Activated CD8-positive, alpha-beta memory T cell treated with anti-CD3 and anti-CD28 coated beads for 4 hours (primary cell): Measurements from ENCODE around the gene PRKCH.

Experiments
- DNase-seq, 2 donors: peaks; one replicate each; pipeline ENCODE4 v3.0.0-alpha.2; 2020; ENCODE audit warnings: low read depth in 2 of 2

The PRKCH gene

DNA sequence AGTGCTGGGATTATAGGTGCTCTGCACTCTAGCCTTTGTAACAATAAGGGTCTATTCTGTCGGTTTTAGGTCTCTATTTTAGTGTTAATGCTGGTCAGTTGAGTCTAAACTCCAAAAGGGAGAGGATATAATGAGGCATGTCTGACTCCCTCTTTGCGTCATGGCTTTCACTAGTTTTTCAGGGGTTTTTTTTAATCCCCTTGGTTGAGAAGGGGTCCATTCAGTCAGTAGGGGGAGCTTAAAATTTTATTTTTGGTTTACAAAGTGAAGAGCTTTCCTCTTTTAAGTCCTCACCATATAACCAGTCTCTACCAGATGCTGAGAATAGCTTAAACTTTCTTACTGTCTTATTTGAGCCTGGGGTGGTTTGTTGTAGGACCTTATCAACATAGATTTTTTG, 106.9 kb downstream of the PRKCH start:
- DNase-seq, result no peak

DNA sequence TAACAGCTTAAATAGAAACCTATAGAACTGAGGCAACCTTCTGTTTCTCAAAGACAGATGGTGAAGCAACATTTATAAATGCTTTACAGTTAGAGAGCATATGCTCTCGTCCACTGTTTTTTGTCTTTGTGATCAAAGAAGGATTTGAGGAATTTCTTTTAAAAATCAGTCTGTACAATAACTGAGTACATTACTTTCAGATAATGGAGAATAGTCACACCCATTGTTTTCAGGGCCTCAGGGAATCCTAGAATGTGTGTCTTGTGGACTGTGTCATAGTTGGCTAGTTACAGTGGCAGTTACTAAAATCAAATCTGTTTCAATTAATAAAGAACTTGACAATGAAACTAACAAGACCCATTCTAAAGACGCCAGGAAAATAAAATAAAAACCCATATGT, 107.9 kb downstream of the PRKCH start:
- DNase-seq, result no peak

DNA sequence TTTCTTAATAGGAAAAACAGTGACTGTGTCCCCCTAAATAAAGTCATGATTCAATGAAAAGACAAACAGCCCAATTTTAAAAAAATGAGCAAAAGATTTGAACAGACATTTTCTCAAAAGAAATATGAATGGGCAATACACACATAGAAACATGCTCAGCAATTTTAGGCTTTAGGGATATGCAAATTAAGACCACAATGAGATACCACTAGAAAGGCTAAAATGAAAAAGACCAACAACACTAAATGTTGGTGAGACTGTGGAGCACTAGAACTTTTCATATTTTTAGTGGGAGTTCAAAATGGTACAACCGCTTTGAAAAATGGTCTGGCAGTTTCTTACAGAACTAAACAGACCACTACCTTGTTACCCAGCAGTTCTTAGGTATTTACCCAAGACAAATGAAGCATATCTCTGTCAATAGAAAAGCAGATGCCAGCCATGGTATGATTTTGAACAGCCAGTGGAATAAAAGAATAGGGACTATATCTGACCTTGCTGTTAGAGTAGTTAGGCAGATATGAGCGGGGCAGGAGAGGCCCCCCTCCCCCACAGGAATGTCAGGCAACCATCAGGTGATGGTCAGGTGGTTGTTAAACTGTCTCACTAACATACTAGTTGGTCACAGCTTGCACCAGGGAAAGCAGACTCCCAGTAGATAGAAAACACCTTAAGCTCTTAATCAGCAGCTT, 108.8 kb downstream of the PRKCH start:
- no peak for DNase-seq

DNA sequence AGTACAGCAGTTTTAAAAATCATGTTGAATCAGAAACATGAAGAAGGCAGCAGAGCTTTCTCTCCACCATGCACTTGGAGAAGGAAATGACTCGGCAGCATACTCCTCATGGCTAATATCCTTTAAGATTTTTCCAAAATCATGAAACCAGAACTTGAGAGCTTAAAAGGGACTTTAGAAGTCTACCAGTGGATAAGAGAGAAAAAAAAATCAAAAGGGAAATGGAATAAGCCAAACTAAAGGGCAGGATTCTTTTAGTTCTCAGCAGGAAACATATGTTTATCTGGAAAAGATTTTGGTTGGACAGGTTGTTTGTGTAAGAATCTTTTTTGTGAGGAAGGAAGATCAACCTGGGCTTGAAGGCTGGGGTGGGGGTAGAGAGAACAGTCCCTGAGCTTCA, 111.8 kb downstream of the PRKCH start:
- DNase-seq, result no peak

DNA sequence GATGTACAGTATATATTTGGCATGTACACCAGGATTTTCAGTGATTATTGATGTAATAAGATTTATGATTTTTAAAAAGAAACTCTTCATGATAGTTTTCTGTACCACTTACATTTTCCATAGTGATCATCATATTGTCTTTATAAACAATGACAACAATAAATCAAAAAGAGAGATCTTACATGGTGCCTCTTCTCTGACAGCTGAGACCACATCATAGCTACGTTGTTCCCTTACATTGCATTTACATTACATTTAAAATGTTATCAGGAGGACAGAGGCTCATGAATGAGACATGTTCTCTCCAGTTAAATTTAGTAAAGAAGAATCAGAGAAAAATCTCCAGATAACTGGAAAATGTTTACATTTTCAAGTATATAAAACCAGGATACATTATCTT, 112.4 kb downstream of the PRKCH start:
- DNase-seq, result no peak

DNA sequence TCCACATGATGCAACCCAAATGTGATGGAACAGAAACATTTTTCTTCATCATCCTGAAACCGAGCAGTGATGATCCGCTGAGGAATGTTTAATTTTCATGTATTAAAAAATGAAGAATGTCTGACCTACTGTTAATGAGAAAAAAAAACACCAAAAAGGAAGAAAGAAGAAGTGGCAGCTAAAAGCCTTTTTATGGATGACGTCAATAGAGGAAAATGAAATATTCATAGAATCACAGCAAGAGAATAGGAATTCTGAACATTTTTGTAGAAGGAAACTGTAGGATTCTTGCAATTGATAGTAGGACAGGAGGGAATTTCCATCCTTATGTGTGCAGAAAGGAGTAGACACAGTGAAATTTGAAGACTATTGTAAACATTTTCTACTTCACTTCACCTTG, 112.9 kb downstream of the PRKCH start:
- no peak for DNase-seq

DNA sequence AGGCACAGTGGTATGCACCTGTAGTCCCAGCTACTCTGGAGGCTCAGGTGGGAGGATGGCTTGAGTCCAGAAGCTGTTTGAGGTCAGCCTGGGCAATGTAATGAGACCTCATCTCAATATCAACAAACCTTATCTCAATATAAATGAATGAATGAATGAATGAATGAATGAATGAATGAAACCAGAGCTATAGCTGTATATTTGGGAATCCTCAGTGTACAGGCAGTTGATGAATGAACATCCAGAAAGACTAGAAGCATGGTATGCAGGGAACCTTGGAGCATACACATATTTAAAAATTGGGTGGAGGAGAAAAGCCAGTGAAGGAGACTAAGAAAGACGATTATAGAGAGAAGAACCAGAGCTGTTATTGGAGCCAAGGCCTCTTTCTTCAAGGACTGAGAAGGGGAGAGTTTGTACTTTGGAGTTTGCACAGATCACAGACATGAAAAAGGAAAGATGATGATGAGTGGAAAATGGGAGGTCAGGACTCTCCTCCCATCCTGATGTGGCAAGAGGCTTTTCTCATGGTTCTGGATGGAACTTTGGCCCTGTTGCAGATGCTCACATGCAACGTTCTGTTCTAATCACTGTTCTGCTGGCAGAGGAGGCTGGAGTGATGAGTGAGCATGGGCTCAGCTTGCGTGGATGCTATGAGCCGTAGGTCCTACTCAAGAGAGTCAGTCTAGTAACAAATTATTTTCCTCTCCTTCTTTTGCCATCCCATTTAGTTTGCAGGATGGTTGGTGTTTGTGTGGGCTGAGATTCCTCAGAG, 114.4 kb downstream of the PRKCH start:
- DNase-seq, result no peak

DNA sequence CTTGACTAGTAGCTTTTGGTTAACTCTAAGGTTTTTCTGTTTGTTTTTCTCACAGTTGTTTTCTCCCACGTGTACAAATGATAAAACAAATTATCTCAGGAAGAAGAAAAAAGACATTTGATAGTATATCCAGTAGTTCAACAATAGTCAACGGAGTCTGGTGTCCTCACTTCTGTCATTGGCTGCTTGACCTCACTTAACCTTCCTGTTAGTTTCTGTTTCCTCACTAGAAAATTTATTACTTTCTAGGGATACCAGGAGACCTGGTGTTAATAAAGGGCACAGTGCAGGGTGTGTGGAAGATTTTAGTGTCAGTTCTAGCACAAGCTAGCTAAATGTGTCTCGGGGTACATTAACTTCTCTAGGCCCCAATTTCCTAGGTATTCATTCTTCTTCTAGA, 116.0 kb downstream of the PRKCH start:
- DNase-seq, result no peak

DNA sequence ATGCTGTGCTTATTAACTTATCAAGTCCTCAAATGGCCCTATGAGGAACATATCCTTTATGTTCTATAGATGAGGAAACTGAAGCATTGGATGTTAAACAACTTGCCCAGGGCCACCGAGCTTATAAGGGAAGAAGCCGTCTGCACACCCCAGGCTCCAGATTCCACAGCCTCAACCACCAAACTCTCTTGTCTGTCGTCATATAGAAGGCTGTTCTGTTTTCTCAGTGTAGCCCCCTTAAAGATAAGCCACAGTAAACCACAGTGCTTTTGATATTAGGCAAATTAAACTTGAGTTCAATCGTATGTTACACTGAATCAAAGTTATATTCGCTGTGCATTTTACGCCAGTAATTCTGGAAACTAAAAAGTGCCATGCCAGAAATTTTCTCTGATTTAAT, 116.7 kb downstream of the PRKCH start:
- DNase-seq, result no peak

DNA sequence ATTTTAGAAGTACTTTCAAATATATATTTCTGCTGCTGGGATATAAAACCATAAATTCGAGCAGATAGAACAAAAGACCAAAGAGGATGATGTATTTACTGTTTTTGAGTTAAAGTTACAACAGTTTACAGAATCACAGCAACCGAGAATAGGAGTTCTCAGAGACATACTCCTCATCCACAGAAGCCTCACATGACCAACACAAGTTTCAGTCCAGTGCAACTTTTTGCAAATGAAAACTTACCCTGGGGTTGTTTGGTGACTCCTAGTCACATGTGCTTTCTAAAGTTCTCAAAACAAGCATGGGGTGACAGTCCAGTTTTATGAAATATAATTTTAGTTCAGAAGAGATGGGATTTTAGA, 117.1 kb downstream of the PRKCH start:
- no peak for DNase-seq

DNA sequence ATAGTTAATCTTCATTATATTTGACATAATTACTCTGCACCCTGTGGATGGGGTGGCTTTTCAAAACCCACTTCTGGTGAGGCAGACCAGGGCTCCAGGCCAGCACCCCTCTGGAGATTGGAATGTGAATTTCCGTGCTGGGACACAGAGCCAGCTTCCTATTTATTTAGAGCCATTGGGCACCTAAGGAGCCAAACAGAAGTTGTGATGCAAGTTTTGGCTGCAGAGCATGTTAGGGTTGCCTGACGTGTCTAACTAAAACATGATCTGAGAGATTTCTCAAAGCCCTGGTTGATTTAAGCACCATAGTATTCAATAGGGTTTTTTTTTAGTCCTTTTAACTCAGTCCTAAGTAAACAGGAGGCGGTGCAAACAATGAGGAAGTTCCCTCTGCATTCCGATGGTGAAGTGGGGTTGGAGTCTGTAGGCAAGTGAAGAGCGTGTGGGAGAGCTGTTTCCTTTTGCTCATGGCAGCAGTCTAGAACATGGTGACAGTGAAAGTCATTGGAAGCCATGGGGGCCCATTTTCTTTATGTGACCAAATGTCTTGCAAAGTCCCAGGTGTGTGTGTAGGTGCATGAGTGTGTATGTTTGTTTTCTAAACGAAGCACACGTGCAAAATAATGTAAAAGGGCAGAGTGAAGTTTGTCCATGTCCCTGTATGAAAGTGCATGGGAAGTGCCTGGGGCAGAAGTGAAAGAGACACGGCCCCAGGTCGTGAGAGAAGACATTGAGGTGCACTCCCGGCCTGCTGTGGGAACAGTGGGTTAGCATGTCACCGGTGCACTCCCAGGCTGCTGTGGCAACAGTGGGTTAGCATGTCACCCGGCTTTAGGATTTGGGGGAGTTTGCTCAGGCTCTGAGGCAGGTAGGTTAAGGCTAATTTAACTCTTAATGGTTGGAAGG, 117.7 kb downstream of the PRKCH start:
- DNase-seq, result no peak

DNA sequence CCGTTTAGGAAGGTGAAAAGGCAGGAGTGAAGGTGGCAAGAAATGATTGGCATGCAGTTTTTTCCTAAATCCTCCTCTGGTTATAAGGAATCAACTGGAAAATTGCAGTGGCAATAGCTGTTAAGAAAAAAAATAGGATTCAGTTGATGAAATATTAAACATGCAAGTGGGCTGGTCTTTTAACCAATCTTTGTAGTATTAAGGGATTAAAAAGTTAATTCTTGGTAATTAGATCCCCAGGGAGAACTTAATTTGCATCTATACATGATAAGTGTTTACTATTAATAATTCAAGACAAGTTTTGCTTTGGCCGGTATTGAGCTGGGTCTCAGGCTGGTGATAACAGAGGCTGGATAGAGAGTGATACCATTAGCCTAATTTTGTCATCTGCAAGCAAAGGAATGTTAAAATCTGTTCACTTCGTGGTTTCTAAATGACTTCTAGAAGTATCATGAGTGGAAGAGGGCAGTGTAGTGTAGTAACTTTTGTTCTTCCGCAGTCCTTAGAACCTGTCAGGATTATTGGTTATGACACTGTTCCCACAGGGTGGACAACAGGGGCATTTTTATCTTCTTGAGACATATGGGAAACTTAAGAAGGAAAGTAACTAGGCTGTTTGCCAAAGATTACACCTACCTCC, 118.5 kb downstream of the PRKCH start:
- no peak for DNase-seq

DNA sequence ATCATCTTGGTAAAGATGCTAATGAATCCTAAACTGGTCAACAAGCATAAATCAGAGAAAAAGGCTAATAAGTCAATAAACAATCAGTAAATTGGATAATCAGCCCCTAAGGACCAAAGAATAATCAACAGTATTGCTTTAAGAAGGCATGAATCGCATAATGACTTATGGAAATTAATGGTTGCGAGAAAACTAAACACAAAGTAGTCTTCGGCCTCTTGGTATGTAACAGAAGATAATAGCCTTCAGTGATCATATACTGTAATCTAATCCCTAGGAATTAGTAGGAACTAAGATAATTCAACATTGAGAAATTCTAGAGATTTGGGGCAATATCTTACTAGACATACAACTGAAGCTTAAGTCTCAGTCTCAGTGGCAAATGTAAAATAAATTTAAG, 122.1 kb downstream of the PRKCH start:
- DNase-seq, result no peak

DNA sequence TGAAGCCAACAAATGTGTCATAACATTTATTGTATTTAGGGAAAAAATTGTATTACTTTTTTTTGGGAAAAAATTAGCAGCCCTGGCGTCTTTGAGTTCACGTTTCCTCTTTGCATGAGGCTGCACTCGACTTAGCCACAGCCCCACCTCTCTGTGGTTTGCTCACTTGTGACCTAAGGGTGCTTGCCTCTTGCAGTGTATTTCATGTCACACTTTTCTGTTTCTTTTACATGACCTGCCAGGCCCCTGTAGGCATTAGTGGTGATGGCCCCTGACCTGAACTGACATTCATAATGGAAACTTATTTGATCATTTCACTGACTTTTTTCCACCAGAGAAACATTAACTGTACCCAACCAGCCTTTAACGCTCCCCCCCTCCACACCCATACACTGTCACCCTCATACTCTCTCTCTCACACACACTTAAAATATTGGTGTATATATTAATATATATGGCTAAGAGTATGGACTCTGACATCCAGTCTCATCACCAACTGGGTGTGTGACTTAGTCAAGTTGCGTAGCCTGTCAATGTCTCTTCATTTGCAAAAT, 122.9 kb downstream of the PRKCH start:
- DNase-seq, result peak; percentile 33 to 60

DNA sequence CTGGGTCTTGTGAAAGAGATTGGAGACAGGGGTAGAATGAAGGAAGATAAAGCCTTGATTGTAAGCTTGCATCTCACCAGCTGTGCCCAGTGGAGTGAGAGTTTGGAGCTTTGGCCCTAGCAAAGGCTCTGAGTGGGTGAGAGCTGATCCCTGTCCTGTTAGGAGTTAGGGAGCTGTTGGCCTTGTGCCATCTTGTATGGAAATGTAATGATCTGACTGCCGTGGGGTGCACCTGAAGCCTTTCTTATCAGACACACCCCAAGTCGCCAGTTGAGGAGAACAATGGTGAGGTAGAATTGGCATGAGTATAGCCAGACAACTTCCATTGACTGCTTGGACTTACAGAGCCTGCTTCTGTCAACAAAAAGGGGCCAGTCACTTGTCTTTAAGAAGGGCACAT, 130.1 kb downstream of the PRKCH start:
- DNase-seq, result no peak

DNA sequence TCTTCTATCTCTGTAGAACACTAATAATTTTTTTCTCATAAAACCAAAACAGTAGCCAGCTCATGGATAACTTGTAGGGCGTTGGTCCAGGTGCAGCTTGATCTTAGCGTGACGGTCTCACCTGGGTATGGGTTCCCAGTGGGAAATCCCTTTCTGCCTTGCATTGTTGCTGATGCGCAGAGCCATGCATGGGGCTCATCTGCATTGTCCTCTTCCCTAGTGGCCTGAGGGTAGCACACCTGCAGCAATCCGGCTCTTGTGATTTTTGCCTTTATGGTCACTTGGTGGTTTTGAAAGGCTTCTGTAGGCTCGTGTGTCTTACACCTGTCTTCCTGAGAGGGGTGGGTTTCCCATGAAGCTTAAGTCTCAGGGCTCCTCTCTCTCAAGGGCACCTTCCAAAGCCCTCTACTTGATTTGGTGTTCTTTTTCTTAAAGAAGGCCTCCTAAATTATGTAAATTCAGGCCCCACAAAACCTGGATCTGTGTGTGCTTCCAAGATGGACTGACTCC, 130.6 kb downstream of the PRKCH start:
- DNase-seq, result no peak

DNA sequence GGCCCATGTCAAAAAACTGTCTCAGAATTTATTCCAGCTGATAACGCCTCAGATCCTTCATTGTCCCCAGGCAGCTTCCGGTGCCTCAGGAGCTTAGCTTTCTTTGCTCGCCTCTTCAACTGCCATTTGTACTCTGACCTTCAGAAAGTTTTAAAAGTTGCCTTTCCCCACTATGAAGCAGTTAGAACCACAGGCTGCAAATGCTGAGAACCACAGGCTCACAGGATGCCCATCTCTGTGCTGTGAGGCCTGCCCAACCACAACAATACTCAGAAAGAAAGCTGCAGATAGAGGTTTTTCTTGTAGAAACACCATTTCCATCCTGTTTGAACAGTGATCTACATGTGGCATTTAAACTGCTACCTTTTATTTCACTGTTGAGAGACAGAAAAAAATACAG, 131.1 kb downstream of the PRKCH start:
- DNase-seq, result no peak

DNA sequence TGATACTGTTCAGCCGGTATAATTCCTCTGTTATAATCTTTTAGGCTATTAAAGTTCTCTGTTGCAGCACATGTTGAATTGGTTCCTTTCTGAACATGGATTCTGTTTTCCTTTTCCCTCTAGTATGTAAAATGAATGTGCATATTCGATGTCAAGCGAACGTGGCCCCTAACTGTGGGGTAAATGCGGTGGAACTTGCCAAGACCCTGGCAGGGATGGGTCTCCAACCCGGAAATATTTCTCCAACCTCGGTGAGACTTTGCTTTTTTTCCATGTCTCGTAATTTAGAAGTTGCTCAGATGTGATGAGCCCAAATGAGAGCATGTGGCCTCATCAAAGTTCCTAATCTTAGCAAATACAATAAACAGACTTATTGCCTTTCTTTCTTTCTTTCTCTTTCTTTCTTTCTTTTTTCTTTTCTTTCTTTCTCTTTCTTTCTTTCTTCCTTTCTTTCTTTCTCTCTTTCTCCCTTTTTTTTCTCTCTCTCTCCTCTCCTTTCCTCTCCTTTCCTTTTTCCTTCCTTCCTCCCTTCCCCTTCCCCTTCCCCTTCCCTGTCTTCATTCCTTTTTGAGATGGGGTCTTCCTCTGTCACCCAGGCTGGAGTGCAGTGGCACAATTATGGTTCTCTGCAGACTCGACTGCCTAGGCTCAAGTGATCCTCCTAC, 131.9 kb downstream of the PRKCH start:
- no peak for DNase-seq

DNA sequence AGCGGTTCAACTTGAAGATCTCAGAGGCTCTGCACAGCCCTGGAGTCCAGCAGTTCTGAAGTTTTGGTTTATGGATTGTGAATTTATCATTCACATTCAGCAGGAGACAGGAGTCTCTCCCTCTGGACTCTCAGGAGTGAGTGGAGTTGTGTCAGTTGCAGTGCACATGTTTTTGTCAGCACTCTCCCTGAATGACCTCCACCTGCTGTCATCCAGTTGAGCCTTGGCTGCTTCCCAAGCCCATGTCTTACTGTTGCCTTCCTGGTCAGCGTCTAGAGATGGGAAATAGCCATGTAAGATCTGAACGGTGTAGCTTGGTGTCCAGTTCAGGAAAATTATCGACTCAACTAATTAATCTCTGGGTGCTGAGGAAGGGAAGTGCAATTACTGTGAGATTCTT, 133.2 kb downstream of the PRKCH start:
- DNase-seq, result no peak

DNA sequence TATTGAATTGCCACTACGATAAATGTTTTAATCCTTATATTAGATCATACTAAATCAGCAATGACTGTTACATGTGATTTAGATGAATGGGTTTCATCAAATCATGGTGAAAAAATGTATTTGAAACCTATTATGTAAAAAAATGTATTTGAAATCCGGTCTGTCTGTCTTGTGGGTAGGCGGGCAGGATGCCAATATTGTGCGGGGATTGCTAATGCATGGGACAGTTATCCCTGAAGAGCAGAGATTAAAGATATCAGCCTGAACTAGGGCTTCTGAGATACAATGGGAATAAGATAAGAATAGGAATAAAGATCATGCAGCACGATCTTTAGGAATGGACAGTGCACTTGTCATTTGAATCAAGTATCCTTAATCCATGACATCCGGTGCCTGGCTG, 134.0 kb downstream of the PRKCH start:
- no peak for DNase-seq

DNA sequence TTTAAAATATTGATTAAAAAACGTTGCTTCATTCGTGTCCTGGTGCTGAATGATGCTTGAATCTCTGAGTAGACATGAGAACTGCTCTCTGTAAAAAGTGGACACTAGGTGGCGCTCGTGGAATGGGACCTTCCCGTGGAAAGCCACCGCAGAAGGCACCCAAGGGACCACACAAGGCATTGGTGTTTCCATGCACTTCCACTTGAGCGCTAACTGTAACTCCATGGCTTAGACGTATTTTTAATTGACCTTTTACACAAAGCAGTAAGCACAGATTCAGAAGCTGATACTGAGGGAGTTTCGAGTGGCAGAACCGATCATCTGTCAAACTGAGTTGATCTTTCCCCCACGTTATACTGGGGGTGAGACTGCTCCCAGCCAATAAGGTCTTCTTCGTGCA, 135.3 kb downstream of the PRKCH start:
- DNase-seq, result peak; percentile 64 to 71
